AG04449 (cell line): ENCODE results near the gene TGM6.

ENCODE experiments used
- CTCF ChIA-PET: fragments of 350-600 bp; formaldehyde crosslinking; extraction: SDS; loops from one replicate; lab custom pipeline; 2021; ENCODE audit warnings: antibody characterized with exemption; lab: Yijun Ruan, JAX
- POLR2A ChIA-PET: fragments of 400-600, 350-600 bp; formaldehyde crosslinking; extraction: SDS; loops from one replicate; lab custom pipeline; 2020; ENCODE audit warnings: antibody characterized with exemption, inconsistent platforms; lab: Yijun Ruan, JAX
- DNase-seq: peaks from one replicate; pipeline ENCODE4 v3.0.0-alpha.2; 2010; ENCODE audit warnings: low read depth, low spot score
- H3K4me3 ChIP-seq: 2 replicates; pipeline ENCODE4 v1.5.1; 2011; ENCODE audit warnings: low read depth, mild to moderate bottlenecking, control low read depth, low read length
- CTCF ChIP-seq: IDR thresholded peaks from one replicate; pipeline ENCODE4 v1.5.1; 2011; ENCODE audit warnings: mild to moderate bottlenecking, moderate library complexity, low read length, control low read depth, inconsistent platforms; ENCODE audit not compliant: insufficient read depth; ENCODE audit errors: missing control alignments

The TGM6 gene

GRCh38 chr20:2386516-2387179, 5.9 kb downstream of the TGM6 start:
- TF ChIP-seq CTCF, result no peak
- H3K4me3 ChIP-seq, result no peak overlapping the region
- CTCF ChIA-PET, result interaction anchor here (0.8 to 7.2 kb wide), 13 partner anchors 9 to 620 kb away, joined by 3 to 57 read pairs (median 4); no protein-coding TSS in a partner anchor
- POLR2A ChIA-PET, result interaction anchor here (1.5 kb wide), 1 partner anchor 72 kb away, joined by 3 read pairs; no protein-coding TSS in a partner anchor
- peak; percentile 7 for DNase-seq

GRCh38 chr20:2387180-2387577, 6.5 kb downstream of the TGM6 start:
- no peak for DNase-seq
- POLR2A ChIA-PET, result no interaction called here
- CTCF ChIA-PET, result interaction anchor here (0.8 to 7.2 kb wide), 15 partner anchors 8 to 621 kb away, joined by 3 to 57 read pairs (median 4); no protein-coding TSS in a partner anchor

GRCh38 chr20:2387580-2387979, 6.9 kb downstream of the TGM6 start:
- H3K4me3 ChIP-seq, result no peak overlapping the region
- no peak for DNase-seq
- ChIA-PET CTCF (interaction anchor here (0.9 to 7.2 kb wide), 14 partner anchors 8 to 180 kb away, joined by 3 to 57 read pairs (median 4); no protein-coding TSS in a partner anchor), POLR2A (no interaction called here)
- TF ChIP-seq CTCF, result no peak

More at GRCh38 chr20:2387180-2387577, 6.5 kb downstream of the TGM6 start:
- H3K4me3 ChIP-seq, result no peak overlapping the region
- TF ChIP-seq CTCF, result peak; percentile 41

- DNase-seq, result no peak
- ChIA-PET CTCF (interaction anchor here (0.7 to 1.2 kb wide), 5 partner anchors 9 to 183 kb away, joined by 3 to 6 read pairs (median 3); no protein-coding TSS in a partner anchor), POLR2A (no interaction called here)
- H3K4me3 ChIP-seq, result no peak overlapping the region
- TF ChIP-seq CTCF, result no peak
Observed at GRCh38 chr20:2390951-2391675, 10.4 kb downstream of the TGM6 start.

GRCh38 chr20:2394411-2395055, 13.8 kb downstream of the TGM6 start:
- H3K4me3 ChIP-seq, result no peak overlapping the region
- TF ChIP-seq CTCF, result no peak
- POLR2A ChIA-PET, result no interaction called here
- no peak for DNase-seq
- CTCF ChIA-PET, result interaction anchor here (1.0 to 2.5 kb wide), 3 partner anchors 7 to 58 kb away, joined by 3 to 12 read pairs (median 6); no protein-coding TSS in a partner anchor
